PC-9 (cell line): ENCODE results near the gene CCDC85A.

ENCODE experiments used
- EZH2 ChIP-seq: fragments of 200-600 bp; sonication (generic); IDR thresholded peaks from 2 replicates; pipeline ENCODE4 v1.8.0; 2017; ENCODE audit warnings: antibody characterized with exemption, low read depth
- TF ChIP-seq, protein P1 (sequence below): fragments of 200-600 bp; sonication (generic); conservative IDR thresholded peaks from 2 replicates; pipeline ENCODE4 v1.6.1; 2017; ENCODE audit warnings: mixed run types, antibody characterized with exemption, mild to moderate bottlenecking, moderate library complexity

DNA sequence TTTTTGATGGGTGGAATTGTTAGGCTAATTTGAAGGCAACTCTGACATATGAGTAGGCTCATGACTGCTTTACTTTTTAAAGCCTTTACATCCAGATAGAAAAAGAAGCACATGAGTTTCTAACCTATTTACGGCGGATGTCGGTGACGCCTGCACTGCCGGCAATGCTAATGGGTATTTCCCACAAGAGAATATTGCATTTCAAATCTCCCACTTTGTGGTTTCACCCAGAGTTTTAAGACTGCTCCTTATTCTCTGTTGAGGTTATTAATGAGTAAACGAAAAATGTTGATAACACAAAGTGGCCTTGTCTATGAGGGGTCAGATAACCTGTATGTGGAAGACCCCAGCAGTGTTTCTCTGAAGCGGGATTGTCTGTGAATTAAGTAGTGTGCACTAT lies 14.0 kb downstream of the CCDC85A start:
- TF ChIP-seq, protein P1, sequence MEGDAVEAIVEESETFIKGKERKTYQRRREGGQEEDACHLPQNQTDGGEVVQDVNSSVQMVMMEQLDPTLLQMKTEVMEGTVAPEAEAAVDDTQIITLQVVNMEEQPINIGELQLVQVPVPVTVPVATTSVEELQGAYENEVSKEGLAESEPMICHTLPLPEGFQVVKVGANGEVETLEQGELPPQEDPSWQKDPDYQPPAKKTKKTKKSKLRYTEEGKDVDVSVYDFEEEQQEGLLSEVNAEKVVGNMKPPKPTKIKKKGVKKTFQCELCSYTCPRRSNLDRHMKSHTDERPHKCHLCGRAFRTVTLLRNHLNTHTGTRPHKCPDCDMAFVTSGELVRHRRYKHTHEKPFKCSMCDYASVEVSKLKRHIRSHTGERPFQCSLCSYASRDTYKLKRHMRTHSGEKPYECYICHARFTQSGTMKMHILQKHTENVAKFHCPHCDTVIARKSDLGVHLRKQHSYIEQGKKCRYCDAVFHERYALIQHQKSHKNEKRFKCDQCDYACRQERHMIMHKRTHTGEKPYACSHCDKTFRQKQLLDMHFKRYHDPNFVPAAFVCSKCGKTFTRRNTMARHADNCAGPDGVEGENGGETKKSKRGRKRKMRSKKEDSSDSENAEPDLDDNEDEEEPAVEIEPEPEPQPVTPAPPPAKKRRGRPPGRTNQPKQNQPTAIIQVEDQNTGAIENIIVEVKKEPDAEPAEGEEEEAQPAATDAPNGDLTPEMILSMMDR, result no peak
- TF ChIP-seq EZH2, result no peak
